ENCODE data around the gene TGFA.

The TGFA gene

DNA sequence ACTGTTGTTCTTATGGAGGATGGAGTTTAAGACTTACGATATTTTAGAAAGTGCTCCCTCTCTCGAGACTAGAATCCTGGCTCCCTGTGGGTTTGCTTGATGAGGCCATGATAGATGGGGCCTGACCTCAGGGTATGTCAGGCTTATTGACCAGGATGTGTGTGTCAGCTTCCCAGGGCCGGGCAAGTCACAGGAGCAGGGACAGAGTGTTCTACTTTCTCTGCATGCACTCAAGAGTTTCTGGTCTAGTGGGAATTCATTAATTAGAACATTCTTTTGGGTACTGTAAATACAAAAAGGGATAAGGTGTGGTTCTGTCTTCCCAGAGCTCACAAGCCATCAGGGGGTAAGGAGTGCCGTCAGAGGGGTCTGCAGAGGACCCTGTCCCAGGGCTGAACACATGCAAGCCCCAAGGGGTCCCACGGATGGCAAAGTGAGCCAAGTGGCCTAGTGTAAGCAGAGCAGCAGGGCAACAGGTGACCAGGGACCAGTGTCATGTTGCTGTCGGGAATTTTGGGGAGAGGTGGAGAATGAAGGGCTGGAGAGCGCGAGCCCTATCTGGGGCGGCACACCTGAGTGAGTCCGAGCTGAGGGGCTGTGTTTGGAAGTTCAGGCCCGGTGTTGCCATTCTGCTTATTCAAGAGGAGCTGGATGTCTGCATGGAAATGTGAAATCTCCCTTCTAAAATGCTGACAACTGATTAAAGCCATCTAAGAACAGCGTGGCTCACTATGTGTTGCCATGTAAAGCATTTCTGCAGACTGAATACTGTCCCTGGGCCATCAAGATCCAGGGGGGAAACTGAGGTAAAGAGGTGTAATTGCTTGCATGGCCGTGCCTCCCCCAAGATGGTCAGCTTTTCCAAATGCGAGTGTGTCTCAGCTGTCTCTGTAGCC, 91.4 kb downstream of the TGFA start:
- no peak for DNase-seq

DNA sequence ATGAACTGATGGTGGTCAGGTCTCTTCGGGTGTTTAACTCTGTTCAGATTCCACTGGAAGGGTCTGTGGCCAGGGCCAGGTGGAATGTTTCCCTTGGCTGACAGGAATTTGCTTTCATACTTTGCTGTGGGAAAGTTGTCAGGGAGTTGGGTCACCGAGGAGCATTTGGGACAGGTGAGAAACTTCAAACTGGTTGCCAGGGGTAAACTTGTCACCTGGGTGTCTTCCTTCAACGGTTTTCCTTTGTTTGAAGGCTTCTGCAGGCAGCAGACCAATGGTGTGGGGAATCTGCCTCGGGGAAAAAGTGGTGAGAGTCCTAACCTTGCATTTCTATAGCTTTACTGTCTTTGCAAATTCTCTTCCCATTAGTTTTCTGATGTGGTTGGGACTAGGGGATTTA, 92.2 kb downstream of the TGFA start:
- no peak for DNase-seq

DNA sequence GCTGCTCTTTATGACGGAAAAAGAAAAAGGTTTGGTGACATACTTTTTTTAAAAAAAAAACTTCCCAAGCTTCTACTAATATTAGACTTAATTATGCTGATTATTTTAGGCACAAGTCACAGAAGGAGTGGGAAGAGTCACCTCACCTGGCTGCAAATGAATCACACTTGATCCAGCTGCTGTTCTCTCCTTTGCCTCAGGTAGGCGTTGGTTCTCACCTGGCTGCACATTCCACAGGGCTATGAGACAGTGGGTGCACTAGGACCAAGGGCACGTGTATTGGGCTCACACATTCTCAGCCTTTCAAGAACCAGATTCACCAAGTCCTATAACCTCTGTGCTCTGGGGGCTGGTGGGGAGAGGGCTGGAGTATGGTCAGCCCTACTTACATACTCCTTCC, 93.3 kb downstream of the TGFA start:
- no peak for DNase-seq

DNA sequence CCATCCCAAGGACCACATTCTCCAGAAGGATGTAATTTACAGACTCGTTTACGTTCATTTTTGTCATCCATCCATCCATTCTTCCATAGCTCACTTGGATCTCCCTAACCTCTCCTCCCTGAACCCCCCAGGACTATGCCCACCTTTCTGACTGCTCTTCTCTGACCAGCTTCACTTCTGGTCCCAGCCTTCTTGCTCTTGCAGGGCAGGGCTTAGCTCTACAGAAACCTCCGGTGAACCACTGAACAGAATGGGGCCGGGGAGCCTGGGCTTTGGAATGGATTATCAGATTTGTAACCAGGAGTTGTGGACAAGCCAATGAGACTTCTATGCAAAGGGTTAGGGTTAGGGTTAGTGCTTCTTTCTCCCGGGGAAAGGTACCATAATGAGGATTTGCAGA, 95.0 kb downstream of the TGFA start:
- no peak for DNase-seq

DNA sequence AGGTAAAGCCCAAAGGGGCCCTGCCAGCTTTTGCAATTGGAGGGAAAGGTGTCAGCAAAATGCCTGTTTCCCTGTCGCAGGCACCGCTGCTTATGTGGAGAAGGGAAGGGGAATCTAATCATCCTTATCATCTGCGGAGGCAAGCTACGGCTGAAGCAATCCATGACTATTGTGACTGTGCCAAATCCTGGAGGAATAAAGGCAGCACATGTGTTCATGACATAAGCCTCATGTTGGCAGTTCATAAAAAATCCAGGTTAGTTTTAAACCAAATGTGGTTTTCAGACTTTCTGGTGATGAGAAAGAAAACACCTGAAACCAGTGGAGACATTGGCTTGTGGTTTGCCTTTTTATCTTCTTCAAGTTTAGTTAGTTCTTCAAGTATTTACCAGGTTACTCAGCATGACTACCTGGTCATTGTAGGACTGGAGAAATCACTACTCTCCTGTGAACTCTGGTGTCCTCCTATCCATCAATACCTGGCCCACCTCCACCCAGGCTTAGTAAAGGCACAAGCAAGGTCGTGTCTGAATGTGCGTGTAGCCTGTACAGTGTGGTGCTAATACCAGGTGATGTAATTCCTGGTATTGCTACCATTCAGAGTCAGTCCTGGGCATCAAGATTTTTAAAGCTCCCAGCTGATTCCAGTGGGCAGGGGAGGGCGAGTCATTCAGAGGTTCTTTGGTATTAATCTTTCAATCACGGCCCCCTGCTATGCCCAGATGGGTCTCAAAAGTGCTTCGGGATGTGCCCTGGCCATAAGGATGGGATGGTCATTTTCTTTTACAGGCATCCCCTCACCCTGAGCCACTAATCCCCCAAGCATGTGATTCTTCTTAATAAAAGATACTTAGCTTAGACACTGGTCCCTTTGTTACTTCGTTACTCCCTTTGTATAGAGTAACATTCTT, 96.8 kb downstream of the TGFA start:
- DNase-seq, result no peak

DNA sequence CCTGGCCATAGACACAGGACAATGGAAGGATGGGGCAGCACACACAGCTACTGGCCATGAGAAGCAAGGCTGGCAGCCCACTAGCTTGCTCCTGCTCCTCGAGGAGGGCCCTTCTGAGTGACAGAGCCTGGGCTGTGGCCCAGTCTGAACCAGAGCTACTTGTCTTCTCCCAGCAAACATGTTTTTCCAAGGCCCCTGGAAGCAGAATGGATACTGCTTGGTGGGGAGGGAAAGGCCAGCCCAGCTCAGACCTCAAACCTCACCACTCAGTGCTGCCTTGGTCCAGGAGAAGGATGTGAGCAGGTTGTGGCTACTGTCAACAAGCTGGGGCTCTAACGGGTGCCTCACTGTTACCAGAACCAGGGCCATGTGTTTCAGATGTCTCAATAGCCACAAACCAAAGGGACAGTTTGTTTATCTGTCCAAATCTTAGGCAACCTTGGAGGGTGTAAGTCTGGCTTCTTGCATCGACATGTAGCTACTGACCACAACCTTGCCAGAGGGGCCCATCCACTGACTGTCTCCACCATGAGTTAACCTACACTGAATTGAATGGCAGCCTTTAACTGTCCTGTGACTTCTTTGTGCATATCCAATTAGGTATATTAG, 98.6 kb downstream of the TGFA start:
- DNase-seq, result no peak

DNA sequence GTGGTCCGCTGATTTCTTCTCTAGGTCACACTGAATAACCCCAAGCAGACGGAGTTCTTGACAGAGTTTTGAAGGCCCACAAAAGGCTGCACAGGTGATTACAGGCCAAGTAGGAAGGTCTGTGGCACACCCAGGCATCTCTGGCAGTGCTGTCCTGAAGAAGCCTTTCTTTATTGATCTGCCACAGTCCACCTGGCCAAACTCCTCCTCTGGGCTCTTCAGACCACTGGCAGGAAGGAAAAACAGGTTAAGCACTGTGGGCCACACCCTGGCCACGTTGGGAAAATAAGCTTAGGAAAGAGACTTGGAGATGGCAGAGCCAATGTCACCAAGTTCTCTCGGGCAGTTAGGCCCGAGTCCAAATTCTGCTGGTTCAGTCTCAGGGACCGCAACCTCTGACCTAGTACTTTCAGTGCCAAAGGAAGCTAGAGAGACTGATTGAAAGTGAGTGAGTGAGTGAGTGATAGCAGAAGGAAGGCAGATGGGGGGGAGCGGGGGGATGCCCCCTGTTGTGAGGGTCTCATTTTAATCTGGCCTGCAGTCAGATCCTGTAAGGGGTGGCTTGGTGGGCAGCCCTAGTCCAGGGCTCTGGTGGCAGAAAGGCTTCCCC, 102.9 kb downstream of the TGFA start:
- no peak for DNase-seq

DNA sequence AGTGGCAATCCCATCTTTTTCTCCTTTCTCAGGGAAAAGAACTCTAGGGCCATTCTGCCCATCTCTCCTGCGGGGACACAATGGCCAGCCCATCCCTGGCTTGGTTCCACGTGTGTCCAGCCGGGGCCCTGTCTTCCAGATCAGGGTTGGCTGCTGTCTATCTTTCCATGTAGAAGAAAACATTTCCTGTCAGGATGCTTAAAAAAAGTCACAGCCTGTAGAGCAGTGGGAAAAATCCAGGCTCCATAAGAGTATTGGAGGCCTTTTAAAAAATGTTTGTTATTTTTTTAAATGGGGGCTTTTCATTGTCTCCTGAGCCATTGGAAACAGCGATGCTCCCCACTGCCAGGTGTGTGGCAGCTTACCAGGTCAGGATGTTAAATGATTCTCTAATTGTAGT, 105.6 kb downstream of the TGFA start:
- no peak for DNase-seq

DNA sequence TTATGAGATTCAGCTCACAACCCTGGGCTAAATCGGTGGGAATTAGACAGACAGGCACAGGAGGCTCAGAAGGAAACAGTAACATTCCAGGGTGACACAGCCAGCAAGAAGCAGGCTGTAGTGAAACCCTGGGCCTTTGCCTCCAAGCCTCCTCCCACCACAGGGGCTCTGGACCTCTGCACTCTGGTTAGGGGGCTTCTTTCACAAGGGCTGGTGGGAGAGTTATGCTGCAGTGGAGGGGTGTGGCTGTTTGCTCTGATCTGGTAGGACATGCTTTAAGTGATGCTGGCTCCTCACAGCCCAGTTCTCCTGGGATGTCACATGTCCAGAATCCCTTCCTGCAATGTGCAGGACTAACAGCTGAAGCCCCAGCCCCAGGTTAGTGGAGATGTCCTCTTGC, 109.9 kb downstream of the TGFA start:
- no peak for DNase-seq

DNA sequence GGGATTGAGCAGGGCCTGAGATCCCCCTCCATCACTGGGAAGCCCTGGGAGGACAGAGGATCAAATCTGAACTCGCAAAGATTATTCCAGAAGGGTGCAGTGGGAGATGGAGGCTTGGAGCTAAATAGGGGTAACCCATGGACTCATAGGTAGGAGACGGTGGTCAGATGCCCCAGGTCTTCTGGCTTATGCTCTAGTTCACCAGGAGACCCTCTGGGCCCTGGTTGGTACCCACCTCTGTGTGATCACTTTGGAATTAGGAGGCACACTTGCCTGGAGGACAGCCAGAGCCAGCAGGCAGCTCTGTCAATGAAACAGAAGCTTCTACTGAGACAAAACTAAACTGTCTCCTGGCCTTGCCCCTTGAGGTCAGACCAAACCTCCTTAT, 110.6 kb downstream of the TGFA start:
- no peak for DNase-seq

DNA sequence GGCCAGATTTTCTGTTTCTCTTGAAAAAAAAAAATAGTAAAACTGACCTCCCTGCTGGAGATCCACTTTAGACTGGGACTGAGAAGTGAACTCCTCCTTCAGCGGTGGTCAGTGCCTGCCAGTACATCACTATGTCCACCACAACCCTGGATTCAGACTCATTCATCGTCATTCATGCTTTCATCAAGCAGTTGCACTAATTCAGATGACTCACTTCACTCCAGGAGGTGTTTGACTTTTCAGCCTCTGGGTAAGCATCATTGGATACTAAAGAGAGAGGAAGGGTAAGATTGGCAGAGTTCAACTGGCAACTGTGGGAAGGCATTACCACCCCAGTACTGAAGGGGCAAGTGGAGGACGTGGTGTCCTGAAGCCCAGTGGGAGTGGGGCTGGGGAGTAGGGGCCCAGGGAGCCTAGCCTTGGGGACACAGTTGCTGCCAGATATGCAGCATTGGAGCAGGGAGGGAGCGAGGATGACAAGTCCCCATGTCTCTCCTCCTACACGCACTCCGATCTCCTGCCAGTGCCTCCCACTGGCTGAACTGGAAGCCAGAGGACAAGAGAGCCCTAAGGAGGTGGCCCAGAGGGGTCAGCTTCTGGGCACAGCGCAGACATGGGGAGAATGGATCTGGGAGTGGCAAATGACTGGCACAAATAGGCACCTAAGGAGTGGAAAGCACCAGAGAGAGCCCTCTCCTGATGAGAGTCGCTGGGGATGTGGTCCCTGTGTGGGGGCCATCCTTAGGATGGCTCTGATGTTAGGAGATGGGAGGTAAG, 111.1 kb downstream of the TGFA start:
- DNase-seq, result no peak

DNA sequence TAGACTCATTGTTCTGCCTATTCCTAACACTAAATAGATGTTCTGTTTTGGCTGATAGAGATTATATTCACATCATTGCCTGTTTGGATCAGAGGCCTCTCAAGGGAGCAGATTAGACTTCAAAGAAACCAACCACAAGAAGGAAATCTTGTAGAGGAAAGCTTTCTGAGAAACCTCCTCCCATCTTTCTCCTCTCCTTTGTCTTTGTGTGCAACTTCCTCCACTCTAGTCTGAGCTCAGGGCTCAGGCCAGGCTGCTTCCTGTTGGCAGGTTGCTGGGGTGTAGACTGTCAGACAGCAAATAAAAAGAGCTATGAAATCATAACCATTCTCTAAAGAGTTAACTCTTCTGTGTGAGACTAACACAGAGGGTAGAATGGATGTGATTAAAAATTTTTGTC, 113.0 kb downstream of the TGFA start:
- DNase-seq, result no peak

DNA sequence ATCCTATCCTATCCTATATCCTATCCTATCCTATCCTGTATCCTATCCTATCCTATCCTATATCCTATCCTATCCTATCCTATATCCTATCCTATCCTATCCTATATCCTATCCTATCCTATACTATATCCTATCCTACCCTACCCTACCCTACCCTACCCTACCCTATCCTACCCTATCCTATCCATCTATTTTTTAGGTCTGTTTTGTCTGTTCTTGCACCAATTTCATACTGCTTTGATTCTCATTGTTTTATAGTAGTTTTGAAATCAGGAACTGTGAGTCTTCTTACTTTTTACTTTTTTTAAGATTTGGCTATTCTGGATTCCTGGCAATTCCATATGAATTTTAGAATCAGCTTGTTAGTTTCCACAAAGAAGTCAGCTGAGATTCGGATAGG, 118.5 kb downstream of the TGFA start:
- DNase-seq, result no peak

DNA sequence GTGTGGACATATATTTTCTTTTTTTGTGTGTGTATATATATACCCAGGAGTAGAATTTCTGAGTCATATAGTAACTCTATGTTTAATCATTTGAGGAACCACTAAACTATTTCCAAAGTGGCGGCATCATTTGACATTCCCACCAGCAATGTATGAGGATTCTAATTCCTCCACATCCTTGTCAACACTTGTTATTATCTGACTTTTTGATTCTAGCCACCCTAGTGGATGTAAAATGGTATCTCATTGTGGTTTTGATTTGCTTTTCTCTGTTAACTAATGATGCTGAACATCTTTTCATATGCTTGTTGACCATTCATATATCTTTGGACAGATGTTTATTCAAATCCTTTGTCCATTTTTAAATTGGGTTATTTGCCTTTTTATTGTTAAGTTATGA, 120.3 kb downstream of the TGFA start:
- no peak for DNase-seq

DNA sequence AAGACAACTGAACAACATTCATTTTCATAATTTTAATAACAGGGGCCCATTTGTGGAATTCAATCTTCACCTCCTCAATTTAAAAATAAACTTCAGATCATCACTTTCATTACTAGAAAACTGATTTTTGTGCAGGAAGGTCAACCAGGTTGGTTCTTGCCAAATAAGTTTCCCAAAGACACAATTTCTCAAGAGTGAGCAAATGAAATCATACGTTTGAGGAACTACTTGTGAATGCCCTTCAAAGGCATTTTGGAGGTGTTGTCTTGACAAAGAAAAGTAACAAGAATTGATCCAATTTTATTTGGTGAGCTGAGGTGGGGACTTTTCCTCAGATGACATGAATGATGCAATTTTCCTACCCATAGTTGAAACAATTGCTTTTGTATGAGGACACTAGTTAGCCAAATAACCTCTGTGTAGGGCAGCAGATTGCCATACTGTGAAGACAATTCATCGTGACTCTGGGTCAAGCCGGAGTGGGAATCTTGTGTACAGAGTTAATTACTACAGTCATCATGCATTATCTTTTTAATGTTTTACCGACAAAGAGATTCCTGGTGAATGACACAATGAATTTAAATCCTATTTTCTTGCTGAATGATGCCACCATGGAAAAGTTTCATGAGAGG, 121.8 kb downstream of the TGFA start:
- no peak for DNase-seq

DNA sequence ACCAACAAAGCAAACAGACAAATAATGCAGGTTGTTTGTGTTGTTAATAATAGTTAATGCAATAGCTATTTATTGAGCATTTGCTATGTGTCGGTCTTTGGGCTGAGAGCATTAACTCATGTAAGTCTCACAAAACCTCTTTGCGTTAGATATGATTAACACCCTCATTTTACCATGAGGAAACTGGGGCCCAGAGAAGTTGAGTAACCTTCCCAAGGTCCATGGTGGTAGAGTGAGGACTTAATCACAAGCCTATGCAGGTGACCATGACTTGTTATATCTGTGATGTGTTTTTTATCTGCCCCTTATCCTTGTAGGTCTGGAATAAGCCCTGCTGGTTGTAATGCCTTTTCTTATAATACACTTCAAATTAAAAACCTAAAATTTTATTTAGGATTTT, 127.3 kb downstream of the TGFA start:
- no peak for DNase-seq

DNA sequence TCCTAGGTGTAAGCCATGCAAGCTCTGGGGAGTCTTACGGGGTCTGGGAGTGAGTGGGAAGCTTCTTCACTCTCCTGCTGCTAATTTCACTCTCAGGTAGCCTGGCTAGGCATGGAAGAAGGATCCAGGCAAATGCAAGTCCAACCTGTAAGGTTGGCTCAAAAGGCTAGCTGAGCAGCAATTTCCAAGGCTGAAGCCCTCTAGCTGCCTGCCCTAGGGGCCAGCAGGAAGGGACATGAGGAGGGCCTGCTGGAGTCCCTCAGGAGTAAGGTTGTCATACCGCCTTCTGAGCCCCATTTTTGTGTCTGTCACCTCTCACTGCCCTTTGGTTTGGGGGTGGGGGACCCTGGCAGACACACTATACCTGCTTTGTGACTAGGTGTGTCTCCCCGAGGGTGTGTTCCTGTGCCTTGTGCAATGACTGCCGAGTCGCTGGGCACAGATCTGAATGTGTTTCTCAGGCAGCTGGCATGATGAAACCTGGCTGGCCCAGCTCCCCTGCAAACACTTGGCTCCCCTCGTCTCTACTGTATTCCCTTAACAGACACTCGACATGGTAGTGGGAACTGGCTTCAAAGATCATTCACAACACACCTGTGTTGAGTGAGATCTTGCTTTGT, 127.8 kb downstream of the TGFA start:
- DNase-seq, result no peak

DNA sequence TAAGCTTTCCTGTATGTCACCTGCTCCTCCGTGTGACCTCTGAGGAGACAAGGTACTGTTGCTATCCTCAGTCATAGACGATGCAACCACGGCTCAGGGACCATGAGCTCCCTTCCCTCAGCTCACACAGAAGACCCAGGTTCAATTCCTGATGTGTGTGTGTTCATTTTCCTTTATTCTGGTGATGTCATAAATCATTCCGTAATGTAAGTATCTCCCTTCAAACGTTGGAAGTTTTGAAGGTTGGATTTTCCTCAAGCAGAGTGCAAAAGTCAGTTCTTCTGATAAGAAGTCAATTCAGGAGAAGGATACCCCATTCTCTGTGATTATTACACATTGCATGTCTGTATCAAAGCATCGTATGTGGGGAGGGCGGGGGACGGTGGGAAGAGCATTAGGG, 132.9 kb downstream of the TGFA start:
- no peak for DNase-seq

DNA sequence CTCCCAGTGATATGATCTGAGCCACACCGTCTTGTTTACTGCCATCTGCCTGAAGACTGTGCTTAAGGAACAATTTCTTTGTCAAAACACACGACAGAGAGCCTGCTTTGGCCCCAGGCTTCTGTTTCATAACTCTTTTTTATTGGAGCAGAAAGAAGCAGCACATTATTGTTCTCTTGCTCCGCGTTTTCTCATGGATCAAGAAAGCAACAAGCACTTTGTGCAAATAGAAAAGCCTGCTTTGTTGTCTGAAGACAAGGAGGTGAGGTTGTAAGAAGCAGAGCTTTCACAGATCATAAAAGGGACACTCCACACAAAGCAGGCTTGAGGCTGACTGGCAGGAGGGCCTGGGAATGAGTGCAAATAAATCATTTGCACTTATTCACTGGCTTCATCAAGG, 133.5 kb downstream of the TGFA start:
- DNase-seq, result no peak

DNA sequence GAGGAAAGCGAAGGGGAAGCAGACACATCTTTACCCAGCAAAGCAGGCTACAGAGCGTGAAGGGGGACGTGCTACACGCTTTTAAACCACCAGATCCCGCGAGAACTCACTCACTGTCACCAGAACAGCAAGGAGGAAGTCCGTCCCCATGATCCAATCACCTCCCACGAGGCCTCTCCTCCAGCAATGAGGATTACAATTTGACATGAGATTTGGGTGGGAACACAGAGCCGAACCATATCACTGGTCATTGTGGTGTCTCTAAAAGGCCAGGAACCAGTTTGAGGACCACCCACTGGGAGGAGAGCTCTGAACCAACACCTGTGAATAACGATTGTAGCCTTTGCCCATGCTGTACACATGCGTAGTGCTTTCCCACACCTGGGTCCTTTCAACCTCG, 135.1 kb downstream of the TGFA start:
- no peak for DNase-seq

DNA sequence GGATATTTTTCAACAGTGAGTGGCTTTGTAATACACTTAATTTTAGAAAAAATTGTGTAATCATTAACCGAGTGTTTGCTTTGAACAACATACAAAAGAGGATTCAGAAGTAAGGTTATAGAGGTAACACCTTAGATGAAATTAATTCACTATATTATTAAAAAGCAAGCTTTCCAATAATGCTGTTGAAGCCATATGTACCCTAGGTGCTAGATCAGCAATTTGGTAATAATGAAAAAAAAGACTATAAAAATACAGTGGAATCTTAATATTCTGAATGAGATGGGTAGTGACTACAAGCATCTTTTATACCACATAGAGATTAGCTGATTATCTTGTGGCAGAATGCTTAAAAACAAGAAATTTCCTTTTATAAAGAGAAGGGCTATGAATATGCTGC, 136.6 kb downstream of the TGFA start:
- no peak for DNase-seq
